ENCODE data around the gene DRAM1. TPM values are rescaled to one million over a fixed set of nuclear protein-coding genes. Genes with fewer than 3 reads are reported as not detected.
A peak's percentile ranks its signal among the peaks of the same experiment; 100 is the strongest.

Gene DRAM1
- total and polyA plus RNA-seq, 9 of the 15 experiments (the other 6 are each of a cell fraction or from before 2014, with no cell fraction given) = 1.4 to 4.3 (median 2.7) TPM

GRCh38 chr12:101876322-101876860, 989 bp upstream of the DRAM1 start:
- Histone ChIP-seq H4K20me1 (replicated peaks; ENCODE audit: control insufficient read depth, insufficient read depth, low read length) (no peaks in the 10 kb centered on the region), H3K9ac (ENCODE audit: insufficient read depth in 1 of 2, low read depth in 2 of 2, low read length in 2 of 2) (peak overlapping the region; percentile 87 to 98), H3K4me2 (ENCODE audit: insufficient read depth, low read length) (peak overlapping the region; percentile 89), H3K9me1 (ENCODE audit: control insufficient read depth, insufficient read depth, low read length) (no peaks in the 10 kb centered on the region), H3K4me1 (replicated peaks in 1 of 2; ENCODE audit: control insufficient read depth in 2 of 2, insufficient read depth in 2 of 2, low read length in 2 of 2) (peaks cover 14 to 17% of the 10 kb centered on the region in 2 experiments; a peak in 4 of 5 replicates), H3K36me3 (ENCODE audit: control insufficient read depth, insufficient read depth, low read length) (no peaks in the 10 kb centered on the region), H3K27ac (ENCODE audit: extremely low read depth, low read depth, low read length) (peak overlapping the region; percentile 87; the same call in 2 of the 3 replicates), H3K27me3 (ENCODE audit: control insufficient read depth in 2 of 2, insufficient read depth in 2 of 2, low read length in 2 of 2) (no peaks in the 10 kb centered on the region), H3K79me2 (ENCODE audit: control insufficient read depth, insufficient read depth, low read length) (no peaks in the 10 kb centered on the region), H3K4me3 (peak overlapping the region; percentile 58; the same call in 1 of the 2 replicates), H2AFZ (ENCODE audit: low read depth, low read length) (peak overlapping the region; percentile 99), H3K9me3 (replicated peaks; ENCODE audit: control insufficient read depth, insufficient read depth, low read depth, low read length) (no peaks in the 10 kb centered on the region)
- no TSS peak for BruUV-seq (replicated peaks)
- peak in 1 of 4 experiments; percentile 35 for DNase-seq (ENCODE audit: extremely low read depth in 1 of 4, low spot score in 3 of 4)
- intact Hi-C loops (cut with micrococcal nuclease) = no loop called here
- 0 out of 4 replicates have a peak, but pooled peaks of 1 of the 2 experiments have one; percentile 20 for TF ChIP-seq ARNT (IDR thresholded peaks at IDR 0.05)
- peak; percentile 34; the same call in 1 of the 2 replicates for TF ChIP-seq SMARCA4 (IDR thresholded peaks at IDR 0.05)
- TF ChIP-seq ZNF707 (CRISPR knock-in tag; conservative IDR thresholded peaks at IDR 0.05) = no peak
- peak; percentile 40; the same call in 1 of the 2 replicates for TF ChIP-seq SMARCE1 (IDR thresholded peaks at IDR 0.05)
- TF ChIP-seq CC2D1A (IDR thresholded peaks at IDR 0.05) = 0 out of 2 replicates have a peak, but pooled peaks have one; percentile 16
- FAIRE-seq = peak; percentile 42
- ChIA-PET CTCF (ENCODE audit: low intra/inter-chr PET ratio) (no interaction called here), POLR2A (no interaction called here)
- ATAC-seq = peak; percentile 5
- 35% methylated on average over 5 of the region's 9 CpGs for WGBS (ENCODE audit: insufficient coverage, low coverage, missing lambda C conversion rate)
- in situ Hi-C loops (cut with MboI) = no loop called here

DNA sequence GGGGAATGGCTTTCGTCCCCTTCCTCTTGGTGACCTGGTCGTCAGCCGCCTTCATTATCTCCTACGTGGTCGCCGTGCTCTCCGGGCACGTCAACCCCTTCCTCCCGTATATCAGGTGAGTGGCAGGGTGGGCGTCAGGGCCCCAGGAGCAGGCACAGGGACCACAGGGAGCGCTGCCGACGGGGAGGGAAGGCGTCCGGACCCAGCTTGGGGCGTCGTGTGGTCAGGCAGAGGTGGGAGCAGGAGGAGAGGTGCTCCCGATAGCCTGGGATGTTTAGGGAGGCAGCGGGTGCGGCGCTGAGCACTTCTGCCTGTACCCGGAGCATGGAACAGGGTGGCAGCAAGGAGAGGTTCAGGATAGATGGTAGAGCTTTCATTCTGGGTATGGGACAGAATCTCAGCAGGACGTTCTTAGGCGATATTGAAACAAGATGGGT, 444 bp downstream of the DRAM1 start:
- peak; percentile 31 for ATAC-seq
- Histone ChIP-seq H3K9ac (ENCODE audit: insufficient read depth in 1 of 2, low read depth in 2 of 2, low read length in 2 of 2) (peak overlapping the region; percentile 87 to 98; a peak in 3 of 4 replicates), H2AFZ (ENCODE audit: low read depth, low read length) (peak overlapping the region; percentile 99), H4K20me1 (replicated peaks; ENCODE audit: control insufficient read depth, insufficient read depth, low read length) (no peaks in the 10 kb centered on the region), H3K36me3 (ENCODE audit: control insufficient read depth, insufficient read depth, low read length) (no peaks in the 10 kb centered on the region), H3K4me1 (replicated peaks in 1 of 2; ENCODE audit: control insufficient read depth in 2 of 2, insufficient read depth in 2 of 2, low read length in 2 of 2) (peaks cover 14 to 17% of the 10 kb centered on the region in 2 experiments; a peak in 4 of 5 replicates), H3K4me3 (peak overlapping the region; percentile 58), H3K79me2 (ENCODE audit: control insufficient read depth, insufficient read depth, low read length) (no peaks in the 10 kb centered on the region), H3K27me3 (ENCODE audit: control insufficient read depth in 2 of 2, insufficient read depth in 2 of 2, low read length in 2 of 2) (no peaks in the 10 kb centered on the region), H3K27ac (ENCODE audit: extremely low read depth, low read depth, low read length) (peak overlapping the region; percentile 87), H3K4me2 (ENCODE audit: insufficient read depth, low read length) (peak overlapping the region; percentile 89), H3K9me3 (replicated peaks; ENCODE audit: control insufficient read depth, insufficient read depth, low read depth, low read length) (no peaks in the 10 kb centered on the region), H3K9me1 (ENCODE audit: control insufficient read depth, insufficient read depth, low read length) (no peaks in the 10 kb centered on the region)
- intact Hi-C loops (cut with micrococcal nuclease) = no loop called here
- FAIRE-seq = no peak
- no TSS peak for BruUV-seq (replicated peaks)
- POLR2A ChIA-PET = interaction anchor here (0.6 to 1.6 kb wide), 10 partner anchors 9 to 84 kb away, joined by 3 to 5 read pairs (median 4); no protein-coding TSS in a partner anchor
- 1% methylated on average over 16 of the region's 24 CpGs for WGBS (ENCODE audit: insufficient coverage, low coverage, missing lambda C conversion rate)
- DNase-seq (ENCODE audit: extremely low read depth in 1 of 4, low spot score in 3 of 4) = peak; percentile 32 to 40 (median 38)
- CTCF ChIA-PET (ENCODE audit: low intra/inter-chr PET ratio) = no interaction called here
- in situ Hi-C loops (cut with MboI) = no loop called here
- TF ChIP-seq, protein P1, sequence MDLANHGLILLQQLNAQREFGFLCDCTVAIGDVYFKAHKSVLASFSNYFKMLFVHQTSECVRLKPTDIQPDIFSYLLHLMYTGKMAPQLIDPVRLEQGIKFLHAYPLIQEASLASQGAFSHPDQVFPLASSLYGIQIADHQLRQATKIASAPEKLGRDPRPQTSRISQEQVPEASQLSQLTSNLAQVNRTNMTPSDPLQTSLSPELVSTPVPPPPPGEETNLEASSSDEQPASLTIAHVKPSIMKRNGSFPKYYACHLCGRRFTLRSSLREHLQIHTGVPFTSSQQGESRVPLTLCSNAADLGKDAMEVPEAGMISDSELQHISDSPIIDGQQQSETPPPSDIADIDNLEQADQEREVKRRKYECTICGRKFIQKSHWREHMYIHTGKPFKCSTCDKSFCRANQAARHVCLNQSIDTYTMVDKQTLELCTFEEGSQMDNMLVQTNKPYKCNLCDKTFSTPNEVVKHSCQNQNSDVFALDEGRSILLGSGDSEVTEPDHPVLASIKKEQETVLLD (IDR thresholded peaks at IDR 0.05) = no peak
- no peak for TF ChIP-seq ZNF224 (CRISPR knock-in tag; IDR thresholded peaks at IDR 0.05)
- no peak for TF ChIP-seq ZNF830 (CRISPR knock-in tag; IDR thresholded peaks at IDR 0.05)
- TF ChIP-seq ZNF3 (CRISPR knock-in tag; IDR thresholded peaks at IDR 0.05) = no peak
- TF ChIP-seq FOSL1 (tag; conservative IDR thresholded peaks at IDR 0.05) = 0 out of 2 replicates have a peak, but pooled peaks have one; percentile 3
- TF ChIP-seq MLLT1 (IDR thresholded peaks at IDR 0.05) = no peak
- no peak for TF ChIP-seq CREB1 (IDR thresholded peaks at IDR 0.05)
- no peak for TF ChIP-seq CREB1 (CRISPR knock-in tag; IDR thresholded peaks at IDR 0.05)
- TF ChIP-seq POLR3G (IDR thresholded peaks at IDR 0.05; ENCODE audit: extremely low read depth, insufficient read length, insufficient replicate concordance) = no peak

All from K562 (cell line).